Stimulated activated naive CD8-positive, alpha-beta T cell treated with anti-CD3 and anti-CD28 coated beads, Interleukin-15, Interleukin-2, amounts not matched to agents 100 U/mL and 50 U/mL, for 24 hours (primary cell): ENCODE results near the gene ETV4.

Experiments
- ATAC-seq: fragments of 150-1000 bp; cut with Tn5 transposase; one replicate; pipeline ENCODE4 v1.10.0; 2021
- DNase-seq: peaks from one replicate; pipeline ENCODE4 v3.0.0; 2021

The ETV4 gene

GRCh38 chr17:43546319-43547188 lies at the start of gene ETV4:
Gene ETV4 (minus strand): TSS chr17:43546340. CDS start chr17:43545617, 723 bp downstream.
- peak; percentile 96 for DNase-seq
- peak; percentile 91 for ATAC-seq

- DNase-seq (no peak), ATAC-seq (no peak)
Observed at GRCh38 chr17:43595466-43595865, 49.3 kb upstream of the ETV4 start.

DNA sequence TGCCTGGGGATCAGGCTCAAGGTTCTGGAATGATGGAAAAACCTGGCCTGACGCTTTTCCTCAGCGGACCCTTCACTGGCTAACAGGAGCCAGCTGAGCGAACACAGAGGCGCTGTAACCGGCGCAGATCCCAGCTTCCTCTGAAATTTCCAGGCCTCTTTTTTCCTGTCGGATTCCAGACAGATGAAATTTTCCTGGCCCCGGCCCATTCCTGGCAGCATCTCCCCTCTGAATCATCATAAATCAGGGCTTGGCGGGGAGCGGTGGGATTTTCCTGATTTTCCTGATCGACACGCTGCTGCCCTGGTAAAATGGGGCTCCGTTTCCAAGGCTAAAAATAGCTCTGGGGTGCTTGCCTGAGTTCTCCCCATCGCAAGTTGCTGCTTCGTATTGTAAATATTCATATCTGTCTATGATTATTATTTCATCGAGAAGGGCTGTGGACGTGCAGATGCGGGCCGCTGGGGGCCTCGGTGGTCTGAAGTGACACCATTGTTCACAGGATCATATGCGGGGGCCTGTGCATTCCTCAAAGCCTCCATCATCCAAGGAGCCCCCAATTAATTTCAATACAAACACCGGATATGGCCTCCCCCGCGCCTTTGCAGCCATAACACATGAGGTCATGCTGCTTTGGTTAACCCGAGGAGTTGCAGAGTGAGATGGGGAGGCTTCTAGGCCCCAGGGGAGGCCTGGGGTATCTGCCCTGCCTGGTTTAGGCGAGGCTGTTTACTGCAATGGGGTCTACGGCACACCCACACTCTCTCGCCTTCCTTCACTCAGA lies 45.8 kb upstream of the ETV4 start:
- DNase-seq = no peak
- no peak for ATAC-seq

DNA sequence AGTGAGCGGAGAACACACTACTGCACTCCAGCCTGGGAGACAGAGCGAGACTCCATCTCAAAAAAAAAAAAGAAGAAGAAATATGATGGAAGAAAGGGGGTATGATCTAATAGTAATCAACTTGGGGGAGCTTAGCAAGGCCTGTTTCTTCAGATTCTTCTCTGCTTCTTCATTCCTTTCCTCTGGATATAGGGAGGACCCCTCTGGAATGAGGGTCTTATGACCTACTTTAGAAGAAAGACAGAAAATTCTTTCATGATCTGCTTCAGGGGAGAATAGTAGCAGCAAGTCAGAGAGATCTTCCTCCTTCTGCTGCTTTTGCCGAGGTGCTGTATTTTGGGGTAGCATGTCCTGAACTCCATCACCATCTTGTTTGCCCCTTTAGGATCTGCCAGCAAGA lies 44.9 kb upstream of the ETV4 start:
- no peak for DNase-seq
- ATAC-seq = no peak

DNA sequence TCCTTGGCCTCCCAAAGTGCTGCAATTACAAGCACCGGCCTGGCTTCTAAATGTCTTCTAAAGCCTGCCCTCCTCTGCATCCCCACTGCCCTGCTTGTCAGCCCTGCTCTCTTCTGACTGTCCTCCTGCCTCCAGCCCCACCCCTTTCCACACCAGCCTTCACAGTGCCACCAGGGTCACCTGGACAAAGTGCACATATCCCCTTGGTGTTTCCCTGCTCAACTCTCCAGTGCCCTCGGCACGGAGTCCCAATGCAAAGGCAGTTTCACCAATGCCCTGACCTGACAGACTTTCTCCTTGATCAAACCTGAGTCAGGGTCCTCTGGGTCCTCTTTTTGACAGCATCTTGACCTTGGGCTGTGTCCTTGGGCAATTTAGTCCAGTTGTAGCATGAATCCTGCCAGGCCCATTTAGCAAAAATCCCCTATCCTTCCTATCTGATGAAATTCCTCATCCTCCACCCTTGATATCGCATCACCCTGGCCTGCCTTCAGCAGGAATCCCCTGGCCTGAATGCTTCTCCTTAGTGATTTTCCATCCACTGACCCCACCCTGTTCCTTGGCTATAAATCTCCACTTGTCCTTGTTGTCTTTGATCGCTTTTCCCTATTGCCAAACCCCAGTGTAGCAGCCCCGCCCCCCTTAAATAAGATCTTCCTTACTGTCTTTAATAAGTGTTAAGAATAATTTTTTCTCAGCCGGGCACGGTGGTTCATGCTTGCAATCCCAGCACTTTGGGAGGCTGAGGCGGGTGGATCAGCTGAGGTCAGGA lies 42.7 kb upstream of the ETV4 start:
- DNase-seq = no peak
- no peak for ATAC-seq

DNA sequence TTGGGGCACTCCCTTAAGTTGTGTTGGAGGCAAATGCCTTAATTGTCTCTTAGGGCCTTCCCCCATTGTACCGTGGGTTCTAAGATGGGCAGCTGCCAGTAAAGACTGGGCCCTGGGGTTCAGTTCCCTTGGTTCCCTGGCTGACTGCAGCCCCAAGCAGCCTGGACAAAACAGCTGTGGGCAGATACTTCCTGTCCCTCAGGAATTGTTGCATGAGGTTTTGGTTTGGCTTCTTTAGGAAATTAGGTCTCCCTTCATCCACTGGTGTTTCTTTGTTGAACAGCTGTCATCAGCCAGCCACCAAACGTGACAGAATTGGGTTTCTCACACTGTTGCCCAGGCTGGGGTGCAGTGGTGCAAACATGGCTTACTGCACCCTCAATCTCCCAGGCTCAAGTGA lies 42.0 kb upstream of the ETV4 start:
- no peak for ATAC-seq
- DNase-seq = no peak

DNA sequence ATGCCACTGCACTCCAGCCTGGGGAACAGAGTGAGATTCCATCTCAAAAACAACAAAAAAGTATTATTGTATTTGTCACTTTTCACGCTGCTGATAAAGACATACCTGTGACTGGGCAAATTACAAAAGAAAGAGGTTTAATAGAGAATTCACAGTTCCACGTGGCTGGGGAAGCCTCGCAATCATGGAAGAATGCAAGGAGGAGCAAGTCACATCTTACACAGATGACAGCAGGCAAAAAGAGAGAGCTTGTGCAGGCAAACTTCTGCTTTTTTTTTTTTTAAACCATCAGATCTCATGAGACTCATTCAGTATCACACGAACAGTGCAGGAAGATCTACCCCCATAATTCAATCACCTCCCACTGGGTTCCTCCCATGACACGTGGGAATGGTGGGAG lies 41.5 kb upstream of the ETV4 start:
- ATAC-seq (no peak), DNase-seq (no peak)

GRCh38 chr17:43584666-43585102 lies 38.5 kb upstream of the ETV4 start:
- no peak for DNase-seq
- no peak for ATAC-seq

DNA sequence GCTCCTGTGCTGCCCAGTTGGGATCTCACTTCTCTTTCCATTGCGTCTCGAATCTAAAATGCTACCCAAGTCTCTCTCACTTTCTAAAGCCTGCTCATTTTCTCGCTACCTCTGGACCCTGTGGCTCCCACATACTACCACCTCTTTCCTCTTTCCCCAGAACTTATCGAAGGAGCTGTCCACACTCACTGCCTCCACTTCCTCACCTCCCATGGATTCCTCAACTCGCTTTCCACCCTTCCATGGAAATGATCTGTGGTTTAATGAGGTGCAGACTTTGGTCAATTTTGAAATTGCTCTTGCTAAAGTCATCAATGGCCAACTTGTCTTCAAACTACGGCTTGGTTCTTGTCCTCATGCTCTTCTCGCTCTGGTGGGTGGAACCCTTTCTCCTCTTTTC lies 37.2 kb upstream of the ETV4 start:
- DNase-seq (no peak), ATAC-seq (no peak)

- DNase-seq (no peak), ATAC-seq (no peak)
Observed at GRCh38 chr17:43581613-43582012, 35.5 kb upstream of the ETV4 start.

DNA sequence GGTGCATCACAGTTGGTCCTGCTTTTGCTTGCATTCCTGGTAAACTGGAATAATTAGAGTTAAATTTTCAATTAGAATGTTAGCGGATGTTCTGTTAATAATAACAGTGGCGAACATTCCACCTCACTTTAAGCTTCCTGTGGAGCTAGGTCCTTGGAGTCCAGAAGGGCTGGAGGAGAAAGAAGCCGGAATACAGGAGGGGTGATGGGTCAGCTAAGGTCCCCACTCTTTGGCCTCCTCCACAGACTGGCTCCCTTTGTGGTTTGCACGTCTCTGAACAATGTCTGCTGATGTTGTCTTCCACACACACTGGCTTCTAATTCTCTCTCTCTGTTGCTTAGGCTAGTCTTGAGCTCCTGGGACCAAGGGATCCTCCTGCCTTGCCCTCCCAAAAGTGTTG lies 35.0 kb upstream of the ETV4 start:
- DNase-seq (no peak), ATAC-seq (no peak)

- DNase-seq = no peak
- no peak for ATAC-seq
Observed at GRCh38 chr17:43579566-43580140, 33.5 kb upstream of the ETV4 start.

GRCh38 chr17:43578699-43579565 lies 32.8 kb upstream of the ETV4 start:
- peak; percentile 38 for DNase-seq
- peak; percentile 62 for ATAC-seq

DNA sequence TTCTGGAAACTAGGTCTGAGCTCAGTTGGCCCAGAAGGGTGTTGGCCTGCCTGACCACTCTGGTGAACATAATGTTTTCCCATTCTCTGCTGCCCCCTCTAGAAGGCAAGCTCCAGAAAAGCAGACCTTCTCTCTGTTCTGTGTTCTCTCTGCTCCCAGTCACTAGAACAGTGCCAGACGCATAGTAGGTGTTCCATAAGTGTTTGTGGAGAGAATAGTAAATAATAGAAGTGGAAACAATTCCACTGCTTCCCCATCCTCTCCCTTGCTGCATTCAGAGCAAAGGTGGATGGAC lies 32.2 kb upstream of the ETV4 start:
- no peak for DNase-seq
- no peak for ATAC-seq

DNA sequence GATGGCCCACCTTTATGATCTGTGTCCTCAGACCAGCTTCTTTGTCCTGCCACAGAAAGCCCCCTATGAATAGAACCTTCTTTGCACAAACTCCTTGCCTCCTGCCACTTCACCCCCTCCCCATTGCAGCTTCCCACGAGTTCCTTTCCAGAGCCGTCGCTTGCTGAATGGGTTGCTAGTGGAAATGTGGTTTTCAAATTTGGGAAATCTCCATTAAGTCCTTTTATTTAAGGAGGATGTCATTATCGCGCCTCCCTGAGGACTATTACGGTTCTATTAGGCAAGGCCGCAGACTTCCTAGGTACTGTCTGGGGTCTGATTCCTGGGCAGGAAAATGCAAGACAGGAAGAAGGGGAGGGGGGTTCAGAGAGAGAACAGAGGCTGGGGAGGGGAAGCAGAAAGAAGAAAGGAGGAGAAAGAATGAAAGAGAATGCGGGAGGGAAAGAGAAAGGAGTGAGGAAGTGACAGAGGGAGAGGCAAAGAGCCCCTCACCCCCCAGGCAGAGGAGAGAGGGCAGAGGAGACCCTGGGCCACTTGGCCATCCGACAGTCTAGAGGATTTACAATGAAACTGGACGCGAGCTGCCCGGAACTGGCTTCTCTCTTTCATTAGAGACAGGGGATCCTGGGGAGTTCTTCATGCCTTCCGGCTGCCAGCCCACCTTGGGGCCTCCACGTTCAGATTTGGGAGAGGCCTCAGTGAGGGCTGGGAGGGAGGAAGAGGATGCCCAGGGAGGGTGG lies 31.7 kb upstream of the ETV4 start:
- ATAC-seq = no peak
- DNase-seq = no peak

DNA sequence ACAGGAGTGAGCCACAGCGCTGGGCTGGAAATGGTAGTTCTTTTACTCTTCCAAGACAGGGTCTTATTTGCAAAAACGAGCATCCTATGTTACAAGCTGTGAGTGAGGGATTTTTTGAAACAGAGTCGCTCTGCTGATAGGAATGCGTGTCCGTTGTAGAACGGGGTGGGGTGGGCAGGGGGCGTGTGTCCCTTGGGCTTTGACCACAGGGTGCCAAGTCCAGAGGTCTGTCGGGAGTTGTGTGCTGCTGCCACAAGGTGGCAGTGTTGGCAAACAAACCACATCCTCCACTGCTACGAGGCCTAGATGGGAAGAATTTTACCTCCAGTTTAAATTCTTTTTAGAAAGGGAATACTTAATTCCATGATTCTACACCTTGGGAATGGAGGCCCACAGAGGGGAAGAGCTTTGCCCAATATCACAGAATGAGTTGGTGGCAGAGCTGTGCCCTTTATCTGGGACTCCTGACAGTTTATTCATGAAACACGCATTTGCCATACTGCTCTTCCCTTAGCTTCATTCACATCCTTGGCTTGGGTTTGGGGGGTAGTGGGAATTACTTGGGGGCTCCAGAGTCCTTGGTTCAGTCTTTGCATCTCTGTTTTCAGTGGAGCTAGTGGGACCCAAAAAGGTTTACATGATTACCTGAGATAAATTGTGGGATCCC lies 30.6 kb upstream of the ETV4 start:
- ATAC-seq (peak; percentile 74), DNase-seq (peak; percentile 69)

DNA sequence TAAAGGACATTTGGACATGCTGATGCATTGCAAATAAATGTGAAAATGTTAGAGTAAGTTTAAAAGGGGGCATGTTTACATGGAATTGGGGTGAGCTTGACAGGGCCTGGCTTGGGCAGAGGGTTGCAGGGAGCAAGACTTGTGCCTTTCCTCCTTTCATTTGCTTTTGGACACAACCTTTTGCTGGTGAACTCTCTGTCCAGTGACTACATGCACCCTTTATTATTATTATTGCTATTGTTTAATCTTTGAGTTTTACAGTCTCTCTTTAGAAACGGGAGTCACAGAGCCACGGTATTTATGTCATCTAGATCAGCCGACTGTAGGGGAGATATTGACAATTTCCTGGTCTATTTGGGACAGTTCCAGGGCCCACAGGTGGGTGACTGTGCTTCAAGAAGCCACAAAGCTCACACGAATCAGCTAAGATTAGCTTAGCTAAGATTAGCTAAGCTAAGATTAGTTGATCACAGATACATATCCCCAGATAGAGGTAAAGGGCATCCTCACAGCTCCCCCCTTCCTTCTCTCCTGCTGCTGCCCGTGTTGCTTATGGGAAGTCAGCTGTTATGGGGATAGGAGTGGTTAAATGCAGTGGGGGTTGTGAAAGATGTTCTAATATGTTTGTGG lies 28.9 kb upstream of the ETV4 start:
- no peak for DNase-seq
- no peak for ATAC-seq

GRCh38 chr17:43574348-43574747 lies 28.2 kb upstream of the ETV4 start:
- ATAC-seq (no peak), DNase-seq (no peak)

DNA sequence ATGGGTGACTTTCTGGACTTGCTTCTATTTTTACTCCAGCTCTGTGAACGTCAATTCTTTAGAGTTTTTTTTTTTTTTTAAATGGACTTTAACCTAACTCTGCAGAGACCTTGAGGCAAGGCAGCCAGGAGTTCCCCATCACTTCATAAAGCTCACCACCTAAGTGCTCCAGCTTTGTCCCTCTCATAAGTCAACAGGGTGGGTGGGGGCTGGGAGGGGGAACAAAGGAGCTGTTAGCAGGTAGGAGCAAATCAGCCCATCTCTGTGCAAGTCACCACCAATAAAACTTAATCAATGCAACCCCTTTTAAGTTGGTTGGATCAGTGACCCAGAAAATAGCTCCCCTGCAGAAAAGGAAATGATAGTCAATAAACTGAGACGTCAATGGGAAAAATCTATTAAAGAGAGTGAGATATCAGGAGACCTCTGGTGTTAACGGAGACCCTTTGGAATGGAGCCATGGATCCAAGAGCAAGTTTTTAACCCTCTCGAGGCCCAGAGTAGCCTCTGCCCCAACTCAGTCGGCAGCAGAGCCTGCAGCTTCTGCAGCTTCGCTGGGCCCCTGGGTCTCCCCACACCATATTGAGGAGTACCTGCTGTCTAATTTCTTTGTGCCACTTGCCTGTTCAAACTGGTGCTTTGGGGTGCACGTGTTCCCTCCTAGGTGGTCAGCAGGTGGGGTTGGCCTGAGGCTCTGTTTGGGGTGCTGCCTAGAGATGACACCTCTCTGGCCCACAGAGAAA lies 27.6 kb upstream of the ETV4 start:
- DNase-seq (no peak), ATAC-seq (no peak)
